B cell (primary cell): ENCODE measurements around the gene DLGAP3. TPM values are rescaled to one million over a fixed set of nuclear protein-coding genes. Genes with fewer than 3 reads are reported as not detected.

Experiments used
- ATAC-seq: fragments of 200-7000 bp; cut with Tn5 transposase; one replicate; pipeline ENCODE4 v1.10.0; 2021; ENCODE audit warnings: low read depth, mild to moderate bottlenecking, moderate number of reproducible peaks, moderate library complexity
- CTCF ChIA-PET: fragments of 350-600 bp; sonication (Branson Sonifier 250); formaldehyde crosslinking; loops from one replicate; lab custom pipeline; 2021; ENCODE audit warnings: antibody characterized with exemption, inconsistent platforms; lab: Charles Lee
- POLR2A ChIA-PET: fragments of 350-600 bp; sonication (Branson Sonifier 250); formaldehyde crosslinking; loops from one replicate; lab custom pipeline; 2021; ENCODE audit warnings: antibody characterized with exemption; lab: Charles Lee
- DNase-seq: peaks from one replicate; pipeline ENCODE4 v3.0.0; 2013
- H2AFZ ChIP-seq: 2 replicates; pipeline ENCODE4 v1.6.1; 2012; ENCODE audit warnings: mild to moderate bottlenecking, low read depth, low read length; ENCODE audit not compliant: insufficient read depth, poor library complexity, severe bottlenecking
- H3K27ac ChIP-seq, 2 donors: 1 replicate in 1 of 2; 2 replicates in 1 of 2; pipeline ENCODE4 v1.5.1; 2012 to 2013; ENCODE audit warnings: low read length in 2 of 2, mild to moderate bottlenecking in 2 of 2, moderate library complexity in 1 of 2
- H3K27me3 ChIP-seq, 4 experiments: fragments of 200-600 bp in 1 of 4; sonication (generic) in 1 of 4; replicated peaks in 1 of 4; 1 replicate in 2 of 4; 2 replicates in 2 of 4; pipeline versions ENCODE4 v1.6.1 to v1.7.0; 2013 to 2016; ENCODE audit warnings: low read length in 3 of 4, mild to moderate bottlenecking in 2 of 4, mixed read lengths in 1 of 4, moderate library complexity in 1 of 4; ENCODE audit not compliant: insufficient read depth in 4 of 4, control insufficient read depth in 3 of 4; ENCODE audit errors: control extremely low read depth in 1 of 4
- H3K36me3 ChIP-seq, 2 experiments: replicated peaks in 1 of 2; 1 replicate in 1 of 2; 2 replicates in 1 of 2; pipeline versions ENCODE4 v1.6.1 to v1.7.1; 2013; ENCODE audit warnings: low read length in 1 of 2; ENCODE audit not compliant: insufficient read depth in 2 of 2, control insufficient read depth in 1 of 2; ENCODE audit errors: control extremely low read depth in 1 of 2, extremely low read depth in 1 of 2
- H3K4me1 ChIP-seq, 2 donors: fragments of 200-600 bp in 1 of 2; sonication (generic) in 1 of 2; 1 replicate in 1 of 2; 2 replicates in 1 of 2; pipeline versions ENCODE4 v1.5.1 to v1.6.1; 2013 to 2017; ENCODE audit warnings: low read length in 2 of 2; ENCODE audit not compliant: control insufficient read depth in 2 of 2, insufficient read depth in 2 of 2
- H3K4me2 ChIP-seq: replicated peaks from 2 replicates; pipeline ENCODE3; 2012; ENCODE audit warnings: mild to moderate bottlenecking, low read depth, low read length; ENCODE audit not compliant: poor library complexity, severe bottlenecking
- H3K4me3 ChIP-seq, 5 experiments: fragments of 200-600 bp in 1 of 5; sonication (generic) in 1 of 5; 1 replicate in 3 of 5; 2 replicates in 2 of 5; pipeline versions ENCODE4 v1.5.1 to v1.7.0; 2011 to 2016; ENCODE audit warnings: low read length in 4 of 5, mild to moderate bottlenecking in 4 of 5, low read depth in 2 of 5, control low read depth in 1 of 5, moderate library complexity in 1 of 5; ENCODE audit not compliant: insufficient read depth in 1 of 5; ENCODE audit errors: control extremely low read depth in 1 of 5, extremely low read depth in 1 of 5
- H3K79me2 ChIP-seq: fragments of 200-600 bp; sonication (generic); one replicate; pipeline ENCODE4 v1.6.0; 2016; ENCODE audit warnings: low read length; ENCODE audit not compliant: control insufficient read depth, insufficient read depth
- H3K9ac ChIP-seq: fragments of 200-600 bp; sonication (generic); 2 replicates; pipeline ENCODE4 v1.6.1; 2017; ENCODE audit warnings: mild to moderate bottlenecking, low read length, moderate library complexity
- H3K9me3 ChIP-seq, 3 donors: one replicate each; pipeline versions ENCODE4 v1.6.1 to v1.7.1; 2013; ENCODE audit warnings: low read length in 2 of 3; ENCODE audit not compliant: control insufficient read depth in 2 of 3, insufficient read depth in 1 of 3; ENCODE audit errors: control extremely low read depth in 1 of 3
- H4K20me1 ChIP-seq: 2 replicates; pipeline ENCODE4 v1.6.0; 2012; ENCODE audit warnings: mild to moderate bottlenecking, low read length; ENCODE audit not compliant: insufficient read depth, control insufficient read depth, poor library complexity, severe bottlenecking
- H3K27ac Mint-ChIP-seq: one replicate; pipeline ENCODE4 v1.8.0; 2021; ENCODE audit warnings: mixed read lengths
- H3K27me3 Mint-ChIP-seq: one replicate; pipeline ENCODE4 v1.8.0; 2021; ENCODE audit warnings: mixed read lengths
- H3K4me1 Mint-ChIP-seq: one replicate; pipeline ENCODE4 v1.8.0; 2021; ENCODE audit warnings: mixed read lengths
- H3K4me3 Mint-ChIP-seq: one replicate; pipeline ENCODE4 v1.8.0; 2021; ENCODE audit warnings: mixed read lengths
- H3K9me3 Mint-ChIP-seq: one replicate; pipeline ENCODE4 v1.8.0; 2022; ENCODE audit warnings: mixed read lengths; ENCODE audit not compliant: insufficient read depth
- EZH2 ChIP-seq: IDR thresholded peaks from 2 replicates; pipeline ENCODE4 v1.6.1; 2012; ENCODE audit warnings: borderline replicate concordance, low read depth, mild to moderate bottlenecking, moderate library complexity, low read length; ENCODE audit not compliant: insufficient read depth, poor library complexity, severe bottlenecking
- WGBS: methylation state at CpG from one replicate; pipeline ENCODE4 v1.1.5; 2013; ENCODE audit warnings: missing lambda C conversion rate; ENCODE audit not compliant: insufficient coverage; 5-methylcytosine and 5-hydroxymethylcytosine counted together
- intact Hi-C: fragments of 100-400 bp; cut with micrococcal nuclease; formaldehyde crosslinking; loops from one replicate; pipeline ENCODE4 v1.10.0; 2022
- polyA plus RNA-seq: library from polyadenylated mRNA; depleted of rRNA; stranded (reverse); fragments of >200 nt; gene quantifications from 2 replicates; pipeline ENCODE4 v1.2.3, GENCODE V29; 2012
- total RNA-seq, 2 donors: library from RNA; stranded (reverse); fragments of 120-200 nt in 1 of 2; gene quantifications; 1 replicate in 1 of 2; 2 replicates in 1 of 2; pipeline versions ENCODE4 v1.2.3 to v1.2.4, GENCODE V29; 2013 to 2022
- TF ChIP-seq, protein P1 (sequence below): fragments of 200-600 bp; IDR thresholded peaks from one replicate; pipeline ENCODE4 v1.8.0; 2022; ENCODE audit warnings: antibody characterized with exemption, mild to moderate bottlenecking

DLGAP3 gene
- total and polyA plus RNA-seq, 2 donors (not counting 1 experiment from before 2014, with no cell fraction given) = 2.3 to 2.4 TPM

DNA sequence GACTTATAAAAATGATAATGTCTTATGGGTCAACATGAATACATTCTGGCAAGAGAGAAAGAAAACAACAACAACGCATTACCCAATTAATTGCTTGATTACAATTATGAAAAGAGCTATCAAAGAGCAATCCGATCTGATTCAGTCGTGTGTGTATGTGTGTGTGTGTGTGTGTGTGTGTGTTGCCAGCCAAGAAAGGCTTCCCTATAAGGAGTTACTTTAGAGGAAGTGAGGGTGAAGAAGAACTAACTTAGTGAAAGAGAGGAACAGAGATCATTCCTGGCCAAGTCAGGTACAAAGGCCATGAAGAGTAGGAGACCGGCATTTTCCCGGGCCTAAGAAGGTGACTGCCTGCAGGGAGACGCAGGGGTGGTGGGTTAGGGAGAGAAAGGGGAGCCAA is 46.3 kb upstream of the DLGAP3 start:
- Histone ChIP-seq H3K4me2 (no peak overlapping the region), H3K27me3 (peaks cover 0 to 4% (median 2%) of the 10 kb centered on the region in 4 experiments), H3K9me3 (peaks cover 0 to 9% (median 0%) of the 10 kb centered on the region in 3 donors), H4K20me1 (peaks cover 16% of the 10 kb centered on the region), H3K27ac (no peak overlapping the region), H3K79me2 (no peaks in the 10 kb centered on the region), H3K9ac (no peak overlapping the region), H3K36me3 (peaks cover 0 to 5% of the 10 kb centered on the region in 2 experiments), H3K4me1 (peaks cover 5 to 6% of the 10 kb centered on the region in 2 donors), H2AFZ (no peak overlapping the region), H3K4me3 (no peak overlapping the region)
- TF ChIP-seq EZH2 = no peak
- TF ChIP-seq, protein P1, sequence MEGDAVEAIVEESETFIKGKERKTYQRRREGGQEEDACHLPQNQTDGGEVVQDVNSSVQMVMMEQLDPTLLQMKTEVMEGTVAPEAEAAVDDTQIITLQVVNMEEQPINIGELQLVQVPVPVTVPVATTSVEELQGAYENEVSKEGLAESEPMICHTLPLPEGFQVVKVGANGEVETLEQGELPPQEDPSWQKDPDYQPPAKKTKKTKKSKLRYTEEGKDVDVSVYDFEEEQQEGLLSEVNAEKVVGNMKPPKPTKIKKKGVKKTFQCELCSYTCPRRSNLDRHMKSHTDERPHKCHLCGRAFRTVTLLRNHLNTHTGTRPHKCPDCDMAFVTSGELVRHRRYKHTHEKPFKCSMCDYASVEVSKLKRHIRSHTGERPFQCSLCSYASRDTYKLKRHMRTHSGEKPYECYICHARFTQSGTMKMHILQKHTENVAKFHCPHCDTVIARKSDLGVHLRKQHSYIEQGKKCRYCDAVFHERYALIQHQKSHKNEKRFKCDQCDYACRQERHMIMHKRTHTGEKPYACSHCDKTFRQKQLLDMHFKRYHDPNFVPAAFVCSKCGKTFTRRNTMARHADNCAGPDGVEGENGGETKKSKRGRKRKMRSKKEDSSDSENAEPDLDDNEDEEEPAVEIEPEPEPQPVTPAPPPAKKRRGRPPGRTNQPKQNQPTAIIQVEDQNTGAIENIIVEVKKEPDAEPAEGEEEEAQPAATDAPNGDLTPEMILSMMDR = no peak
- DNase-seq (no peak), ATAC-seq (no peak)
- Mint-ChIP-seq H3K27ac (no peak overlapping the region), H3K9me3 (peaks cover 3% of the 10 kb centered on the region), H3K4me1 (peaks cover 8% of the 10 kb centered on the region), H3K27me3 (no peaks in the 10 kb centered on the region), H3K4me3 (no peak overlapping the region)
- intact Hi-C loops = no loop called here
- 94% methylated on average over 5 of the region's 6 CpGs for WGBS
- CTCF ChIA-PET = interaction anchor here (1.6 kb wide), 1 partner anchor 109 kb away, joined by 3 read pairs; no protein-coding TSS in a partner anchor
- POLR2A ChIA-PET = interaction anchor here (1.7 kb wide), 1 partner anchor 9 kb away, joined by 4 read pairs; the partner anchor contains the start of gene TMEM35B

DNA sequence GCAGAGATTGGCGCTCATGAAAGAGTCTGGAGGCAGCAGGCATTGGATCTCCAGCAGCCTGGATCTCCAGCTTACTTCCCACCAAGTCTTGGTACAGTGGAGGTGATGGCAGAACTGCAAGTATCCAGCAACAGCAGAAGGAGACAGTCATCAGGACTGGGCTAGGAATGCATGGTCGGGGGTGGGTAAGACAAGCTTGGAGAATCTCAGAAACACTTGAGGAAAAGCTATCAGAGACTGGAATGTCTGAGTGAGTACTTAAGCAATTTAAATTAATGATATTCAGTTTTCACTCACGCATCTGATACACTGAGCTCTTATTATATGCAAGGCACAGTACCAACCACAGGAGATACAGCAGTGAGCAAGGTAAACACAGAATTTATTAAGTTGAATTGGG is 45.9 kb upstream of the DLGAP3 start:
- CTCF ChIA-PET = interaction anchor here (1.6 kb wide), 1 partner anchor 109 kb away, joined by 3 read pairs; no protein-coding TSS in a partner anchor
- DNase-seq (no peak), ATAC-seq (no peak)
- Mint-ChIP-seq H3K27me3 (no peaks in the 10 kb centered on the region), H3K9me3 (peaks cover 3% of the 10 kb centered on the region), H3K4me3 (no peak overlapping the region), H3K4me1 (peaks cover 4% of the 10 kb centered on the region), H3K27ac (no peak overlapping the region)
- Histone ChIP-seq H3K27me3 (peaks cover 0 to 4% (median 2%) of the 10 kb centered on the region in 4 experiments), H3K4me2 (no peak overlapping the region), H3K27ac (no peak overlapping the region), H3K9me3 (peaks cover 0 to 9% (median 0%) of the 10 kb centered on the region in 3 donors), H3K9ac (no peak overlapping the region), H3K36me3 (peaks cover 0 to 5% of the 10 kb centered on the region in 2 experiments), H3K79me2 (no peaks in the 10 kb centered on the region), H3K4me1 (peaks cover 1 to 2% of the 10 kb centered on the region in 2 donors), H3K4me3 (no peak overlapping the region), H4K20me1 (peaks cover 13% of the 10 kb centered on the region), H2AFZ (no peak overlapping the region)
- 100% methylated on average over 2 of the region's 3 CpGs for WGBS
- TF ChIP-seq EZH2 = no peak
- TF ChIP-seq, protein P1 = no peak
- POLR2A ChIA-PET = interaction anchor here (1.7 kb wide), 1 partner anchor 10 kb away, joined by 4 read pairs; the partner anchor contains the start of gene TMEM35B
- intact Hi-C loops = no loop called here
